Activated B cell treated with CpG ODN at 0.5 μM for 24 hours (primary cell): Measurements from ENCODE around the gene GPR153. TPM values are rescaled to one million over a fixed set of nuclear protein-coding genes. Genes with fewer than 3 reads are reported as not detected.

Experiments used
- ATAC-seq: fragments of 200-7000 bp; cut with Tn5 transposase; one replicate; pipeline ENCODE4 v1.10.0; 2021; ENCODE audit warnings: low read depth, mild to moderate bottlenecking, moderate library complexity
- CTCF ChIA-PET: fragments of 350-600 bp; sonication (Branson Sonifier 250); formaldehyde crosslinking; loops from one replicate; lab custom pipeline; 2021; ENCODE audit warnings: antibody characterized with exemption; lab: Charles Lee
- POLR2A ChIA-PET: fragments of 350-600 bp; sonication (Branson Sonifier 250); formaldehyde crosslinking; loops from one replicate; lab custom pipeline; 2021; ENCODE audit warnings: antibody characterized with exemption; lab: Charles Lee
- DNase-seq: peaks from one replicate; pipeline ENCODE4 v3.0.0; 2022
- H3K27ac Mint-ChIP-seq: one replicate; pipeline ENCODE4 v1.8.0; 2020; ENCODE audit warnings: mixed read lengths
- H3K27me3 Mint-ChIP-seq: one replicate; pipeline ENCODE4 v1.8.0; 2021; ENCODE audit warnings: mixed read lengths
- H3K36me3 Mint-ChIP-seq: one replicate; pipeline ENCODE4 v1.8.0; 2021; ENCODE audit warnings: low read depth, mixed read lengths
- H3K4me1 Mint-ChIP-seq: one replicate; pipeline ENCODE4 v1.8.0; 2021; ENCODE audit warnings: mixed read lengths
- H3K4me3 Mint-ChIP-seq: one replicate; pipeline ENCODE4 v1.8.0; 2020; ENCODE audit warnings: mild to moderate bottlenecking, mixed read lengths
- H3K9me3 Mint-ChIP-seq: one replicate; pipeline ENCODE4 v1.8.0; 2020; ENCODE audit warnings: mixed read lengths
- CTCF ChIP-seq: fragments of 200-600 bp; IDR thresholded peaks from one replicate; pipeline ENCODE4 v1.8.0; 2022; ENCODE audit warnings: antibody characterized with exemption, mild to moderate bottlenecking
- intact Hi-C: fragments of 100-400 bp; cut with micrococcal nuclease; formaldehyde crosslinking; loops from one replicate; pipeline ENCODE4 v1.15.1; 2024
- total RNA-seq: library from RNA; stranded (reverse); gene quantifications from 2 replicates; pipeline ENCODE4 v1.2.3, GENCODE V29; 2022

Gene GPR153
- total RNA-seq, 1 donor from 2014 or later, result 0.22 TPM

- intact Hi-C loops, result loop anchor here (1.0 to 10.0 kb wide), 7 partner anchors 97 to 732 kb away; no protein-coding TSS in a partner anchor
- Mint-ChIP-seq H3K9me3 (no peaks in the 10 kb centered on the region), H3K27ac (peak overlapping the region; percentile 70), H3K27me3 (peaks cover 41% of the 10 kb centered on the region), H3K4me3 (peak overlapping the region; percentile 56), H3K36me3 (no peaks in the 10 kb centered on the region), H3K4me1 (peaks cover 8% of the 10 kb centered on the region)
- CTCF ChIA-PET, result interaction anchor here (0.9 to 3.8 kb wide), 12 partner anchors 9 to 226 kb away, joined by 3 to 32 read pairs (median 5); no protein-coding TSS in a partner anchor
- DNase-seq (peak; percentile 73), ATAC-seq (peak; percentile 76)
- POLR2A ChIA-PET, result interaction anchor here (0.7 kb wide), 1 partner anchor 147 kb away, joined by 3 read pairs; the partner anchor contains the start of gene ACOT7
- TF ChIP-seq CTCF, result peak; percentile 76
Measured at GRCh38 chr1:6246497-6247467, 14.1 kb downstream of the GPR153 start.

GRCh38 chr1:6245869-6246496 lies 14.9 kb downstream of the GPR153 start:
- Mint-ChIP-seq H3K4me3 (no peak overlapping the region), H3K4me1 (peaks cover 15% of the 10 kb centered on the region), H3K9me3 (no peaks in the 10 kb centered on the region), H3K27me3 (peaks cover 42% of the 10 kb centered on the region), H3K36me3 (no peaks in the 10 kb centered on the region), H3K27ac (no peak overlapping the region)
- DNase-seq (no peak), ATAC-seq (no peak)
- ChIA-PET CTCF (interaction anchor here (0.9 to 3.8 kb wide), 10 partner anchors 17 to 195 kb away, joined by 3 to 32 read pairs (median 5); no protein-coding TSS in a partner anchor), POLR2A (interaction anchor here (0.7 kb wide), 1 partner anchor 148 kb away, joined by 3 read pairs; the partner anchor contains the start of gene ACOT7)
- TF ChIP-seq CTCF, result no peak
- intact Hi-C loops, result loop anchor here (1.0 to 10.0 kb wide), 9 partner anchors 47 to 731 kb away; partner anchors contain the start of gene RPL22

GRCh38 chr1:6245086-6245868 lies 15.6 kb downstream of the GPR153 start:
- ATAC-seq, result peak; percentile 84
- peaks cover 40% of the 10 kb centered on the region for H3K27me3 Mint-ChIP-seq
- no peaks in the 10 kb centered on the region for H3K36me3 Mint-ChIP-seq
- H3K4me1 Mint-ChIP-seq, result peaks cover 15% of the 10 kb centered on the region
- no peaks in the 10 kb centered on the region for H3K9me3 Mint-ChIP-seq
- peak; percentile 78 for DNase-seq
- ChIA-PET POLR2A (no interaction called here), CTCF (interaction anchor here (0.6 to 3.8 kb wide), 9 partner anchors 9 to 193 kb away, joined by 3 to 32 read pairs (median 3); partner anchors contain the start of genes ICMT and RNF207)
- H3K4me3 Mint-ChIP-seq, result no peak overlapping the region
- H3K27ac Mint-ChIP-seq, result no peak overlapping the region
- no peak for TF ChIP-seq CTCF
- intact Hi-C loops, result loop anchor here (2.0 to 10.0 kb wide), 5 partner anchors 46 to 730 kb away; partner anchors contain the start of gene RPL22

GRCh38 chr1:6244401-6245049 lies 16.4 kb downstream of the GPR153 start:
- ChIA-PET POLR2A (no interaction called here), CTCF (interaction anchor here (0.6 to 1.0 kb wide), 5 partner anchors 8 to 136 kb away, joined by 3 to 6 read pairs (median 3); partner anchors contain the start of genes ICMT and RNF207)
- intact Hi-C loops, result loop anchor here (2.0 to 10.0 kb wide), 5 partner anchors 46 to 730 kb away; partner anchors contain the start of gene RPL22
- H3K9me3 Mint-ChIP-seq, result no peaks in the 10 kb centered on the region
- no peaks in the 10 kb centered on the region for H3K36me3 Mint-ChIP-seq
- H3K27ac Mint-ChIP-seq, result no peak overlapping the region
- no peak overlapping the region for H3K4me3 Mint-ChIP-seq
- no peak for TF ChIP-seq CTCF
- no peak for DNase-seq
- ATAC-seq, result no peak
- peaks cover 15% of the 10 kb centered on the region for H3K4me1 Mint-ChIP-seq
- H3K27me3 Mint-ChIP-seq, result peaks cover 40% of the 10 kb centered on the region
